ENCODE results near the gene CAND2.

- TF ChIP-seq CTCF (IDR thresholded peaks at IDR 0.05) (no peak), POLR2A (IDR thresholded peaks at IDR 0.05) (no peak)
Measured at GRCh38 chr3:12837295-12837986, 41.0 kb downstream of the CAND2 start.

Measured in body of pancreas (tissue), 4 donors.